Measurements from ENCODE around the gene AOC1.

The AOC1 gene

DNA sequence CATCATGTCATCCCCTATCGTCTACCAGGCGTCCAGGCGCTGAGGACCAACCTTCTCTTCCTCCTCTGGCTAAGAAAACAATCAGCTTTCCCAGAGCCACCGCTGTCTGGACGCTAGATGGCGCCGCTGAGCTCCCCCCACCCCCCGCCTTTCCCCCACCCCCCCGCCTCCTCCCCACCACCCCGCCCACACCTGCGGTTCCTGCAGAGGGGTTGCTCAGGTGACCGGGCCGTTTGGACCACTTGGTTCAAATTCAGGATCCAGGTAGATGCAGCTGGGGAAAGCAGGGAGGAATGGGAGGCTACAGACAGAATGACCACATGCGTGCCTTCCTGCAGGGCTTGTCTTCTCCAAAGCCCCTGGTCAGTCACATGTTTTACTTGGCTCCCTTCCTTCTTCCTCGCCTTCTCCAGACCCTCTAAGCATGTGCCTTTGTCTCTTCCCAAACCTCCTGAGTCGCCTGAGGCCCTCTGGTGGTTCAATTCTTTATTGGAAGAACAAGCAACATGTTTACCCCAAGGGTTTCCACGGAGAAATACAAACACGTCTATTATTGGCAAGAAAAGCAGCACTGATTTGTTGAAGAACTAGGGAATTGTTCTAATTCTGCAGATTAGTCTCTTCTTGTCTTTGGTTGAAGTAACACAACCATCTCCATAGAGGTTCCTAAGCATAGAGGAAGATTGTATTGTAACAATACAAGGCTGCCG, 24.7 kb downstream of the AOC1 start (continued):
- TF ChIP-seq, protein P1, sequence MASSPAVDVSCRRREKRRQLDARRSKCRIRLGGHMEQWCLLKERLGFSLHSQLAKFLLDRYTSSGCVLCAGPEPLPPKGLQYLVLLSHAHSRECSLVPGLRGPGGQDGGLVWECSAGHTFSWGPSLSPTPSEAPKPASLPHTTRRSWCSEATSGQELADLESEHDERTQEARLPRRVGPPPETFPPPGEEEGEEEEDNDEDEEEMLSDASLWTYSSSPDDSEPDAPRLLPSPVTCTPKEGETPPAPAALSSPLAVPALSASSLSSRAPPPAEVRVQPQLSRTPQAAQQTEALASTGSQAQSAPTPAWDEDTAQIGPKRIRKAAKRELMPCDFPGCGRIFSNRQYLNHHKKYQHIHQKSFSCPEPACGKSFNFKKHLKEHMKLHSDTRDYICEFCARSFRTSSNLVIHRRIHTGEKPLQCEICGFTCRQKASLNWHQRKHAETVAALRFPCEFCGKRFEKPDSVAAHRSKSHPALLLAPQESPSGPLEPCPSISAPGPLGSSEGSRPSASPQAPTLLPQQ (tag by site-specific recombination; IDR thresholded peaks at IDR 0.05), result 0 out of 2 replicates have a peak, but pooled peaks have one; percentile 24
- TF ChIP-seq, protein P2, sequence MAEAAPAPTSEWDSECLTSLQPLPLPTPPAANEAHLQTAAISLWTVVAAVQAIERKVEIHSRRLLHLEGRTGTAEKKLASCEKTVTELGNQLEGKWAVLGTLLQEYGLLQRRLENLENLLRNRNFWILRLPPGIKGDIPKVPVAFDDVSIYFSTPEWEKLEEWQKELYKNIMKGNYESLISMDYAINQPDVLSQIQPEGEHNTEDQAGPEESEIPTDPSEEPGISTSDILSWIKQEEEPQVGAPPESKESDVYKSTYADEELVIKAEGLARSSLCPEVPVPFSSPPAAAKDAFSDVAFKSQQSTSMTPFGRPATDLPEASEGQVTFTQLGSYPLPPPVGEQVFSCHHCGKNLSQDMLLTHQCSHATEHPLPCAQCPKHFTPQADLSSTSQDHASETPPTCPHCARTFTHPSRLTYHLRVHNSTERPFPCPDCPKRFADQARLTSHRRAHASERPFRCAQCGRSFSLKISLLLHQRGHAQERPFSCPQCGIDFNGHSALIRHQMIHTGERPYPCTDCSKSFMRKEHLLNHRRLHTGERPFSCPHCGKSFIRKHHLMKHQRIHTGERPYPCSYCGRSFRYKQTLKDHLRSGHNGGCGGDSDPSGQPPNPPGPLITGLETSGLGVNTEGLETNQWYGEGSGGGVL (tag by site-specific recombination; IDR thresholded peaks at IDR 0.05), result peak; percentile 38; the same call in 1 of the 2 replicates
- TF ChIP-seq TRIM28 (IDR thresholded peaks at IDR 0.05; ENCODE audit: borderline replicate concordance, low read length) (peak; percentile 58; the same call in 1 of the 2 replicates), ZNF624 (tag by site-specific recombination; IDR thresholded peaks at IDR 0.05) (no peak), ZNF658 (tag by site-specific recombination; IDR thresholded peaks at IDR 0.05) (no peak), SP3 (tag by site-specific recombination; IDR thresholded peaks at IDR 0.05) (0 out of 2 replicates have a peak, but pooled peaks have one; percentile 13), ZNF335 (tag by site-specific recombination; conservative IDR thresholded peaks at IDR 0.05) (peak; percentile 72), ZXDB (tag by site-specific recombination; IDR thresholded peaks at IDR 0.05) (peak; percentile 37; the same call in 1 of the 2 replicates), ZBTB48 (tag by site-specific recombination; IDR thresholded peaks at IDR 0.05) (0 out of 2 replicates have a peak, but pooled peaks have one; percentile 30), PRDM1 (tag by site-specific recombination; IDR thresholded peaks at IDR 0.05) (no peak)
- TF ChIP-seq, protein P3, sequence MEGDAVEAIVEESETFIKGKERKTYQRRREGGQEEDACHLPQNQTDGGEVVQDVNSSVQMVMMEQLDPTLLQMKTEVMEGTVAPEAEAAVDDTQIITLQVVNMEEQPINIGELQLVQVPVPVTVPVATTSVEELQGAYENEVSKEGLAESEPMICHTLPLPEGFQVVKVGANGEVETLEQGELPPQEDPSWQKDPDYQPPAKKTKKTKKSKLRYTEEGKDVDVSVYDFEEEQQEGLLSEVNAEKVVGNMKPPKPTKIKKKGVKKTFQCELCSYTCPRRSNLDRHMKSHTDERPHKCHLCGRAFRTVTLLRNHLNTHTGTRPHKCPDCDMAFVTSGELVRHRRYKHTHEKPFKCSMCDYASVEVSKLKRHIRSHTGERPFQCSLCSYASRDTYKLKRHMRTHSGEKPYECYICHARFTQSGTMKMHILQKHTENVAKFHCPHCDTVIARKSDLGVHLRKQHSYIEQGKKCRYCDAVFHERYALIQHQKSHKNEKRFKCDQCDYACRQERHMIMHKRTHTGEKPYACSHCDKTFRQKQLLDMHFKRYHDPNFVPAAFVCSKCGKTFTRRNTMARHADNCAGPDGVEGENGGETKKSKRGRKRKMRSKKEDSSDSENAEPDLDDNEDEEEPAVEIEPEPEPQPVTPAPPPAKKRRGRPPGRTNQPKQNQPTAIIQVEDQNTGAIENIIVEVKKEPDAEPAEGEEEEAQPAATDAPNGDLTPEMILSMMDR (tag by site-specific recombination; IDR thresholded peaks at IDR 0.05), result peak; percentile 56; the same call in 1 of the 2 replicates

DNA sequence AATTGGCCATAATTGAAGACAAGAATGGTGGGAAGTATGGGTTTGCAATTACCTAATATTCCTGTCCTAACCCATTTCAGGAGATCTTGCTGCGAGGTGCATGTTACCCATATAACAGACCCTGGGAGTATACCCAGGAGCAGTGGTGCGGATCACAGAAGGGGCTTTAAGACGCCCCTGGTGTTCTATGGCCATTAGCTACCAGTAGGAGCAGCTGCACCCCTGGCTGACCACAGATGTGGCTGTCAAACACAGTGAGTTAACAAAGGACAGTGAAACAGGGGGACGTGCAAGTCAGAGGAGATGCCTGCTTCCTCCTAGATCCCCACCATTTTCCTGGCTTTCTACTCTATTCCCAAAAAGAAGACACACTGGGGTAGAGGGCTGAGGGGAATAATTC, 25.2 kb downstream of the AOC1 start:
- Histone ChIP-seq H3K4me1 (ENCODE audit: control insufficient read depth, insufficient read depth, low read length) (no peaks in the 10 kb centered on the region), H3K9me3 (ENCODE audit: control insufficient read depth, insufficient read depth, low read depth, low read length) (no peaks in the 10 kb centered on the region), H3K4me3 (ENCODE audit: low read depth, low read length) (no peak overlapping the region), H3K36me3 (ENCODE audit: control insufficient read depth in 2 of 2, insufficient read depth in 1 of 2, low read length in 2 of 2) (no peaks in the 10 kb centered on the region), H3K27ac (ENCODE audit: extremely low read depth, low read depth, low read length) (no peak overlapping the region)
- CTCF ChIA-PET, result interaction anchor here (0.5 to 6.0 kb wide), 15 partner anchors 9 to 139 kb away, joined by 3 to 77 read pairs (median 5); no protein-coding TSS in a partner anchor
- POLR2A ChIA-PET, result no interaction called here
- TF ChIP-seq ZNF660 (tag by site-specific recombination; IDR thresholded peaks at IDR 0.05), result no peak
- no peak for TF ChIP-seq ZNF112 (tag by site-specific recombination; IDR thresholded peaks at IDR 0.05)
- TF ChIP-seq, protein P2 (tag by site-specific recombination; IDR thresholded peaks at IDR 0.05), result no peak
- TF ChIP-seq ZNF645 (tag by site-specific recombination; IDR thresholded peaks at IDR 0.05), result no peak
- TF ChIP-seq OSR2 (tag by site-specific recombination; IDR thresholded peaks at IDR 0.05), result no peak
